Ovary (tissue), 3 donors: ENCODE data around the gene DYRK1B.
"Not testable (repeated sequence)": the region's sequence is repeated elsewhere in the genome, so short reads cannot be mapped to it uniquely, and the experiment has no call there.

ENCODE experiments used
- POLR2A ChIP-seq: fragments of 450-650 bp; IDR thresholded peaks from one replicate; pipeline ENCODE4 v1.6.1; 2017; ENCODE audit warnings: antibody characterized with exemption, mild to moderate bottlenecking, moderate library complexity
- TF ChIP-seq, protein P1 (sequence below), 3 donors: fragments of 450-650 bp in 2 of 3; fragments of 200-600 bp in 1 of 3; IDR thresholded peaks; one replicate each; pipeline versions ENCODE4 v1.5.1 to v1.8.0; 2016 to 2022; ENCODE audit warnings: antibody characterized with exemption in 3 of 3, mild to moderate bottlenecking in 1 of 3
- donor health status: DM: no; HTN: no; CAD: no.

DNA sequence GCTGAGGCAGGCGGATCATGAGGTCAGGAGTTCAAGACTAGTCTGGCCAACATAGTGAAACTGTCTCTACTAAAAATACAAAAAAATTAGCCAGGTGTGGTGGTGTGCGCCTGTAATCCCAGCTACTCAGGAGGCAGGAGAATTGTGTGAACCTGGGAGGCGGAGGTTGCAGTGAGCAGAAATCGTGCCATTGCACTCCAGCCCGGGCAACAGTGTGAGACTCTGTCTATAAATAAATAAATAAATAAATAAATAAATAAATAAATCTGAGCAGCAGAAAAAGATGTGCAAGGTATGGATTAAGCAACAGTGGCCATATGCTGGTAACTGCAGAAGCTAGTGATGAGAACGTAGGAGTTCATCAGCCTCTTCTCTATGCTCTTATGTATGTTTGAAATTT is 19.9 kb downstream of the DYRK1B start:
- TF ChIP-seq, protein P1, sequence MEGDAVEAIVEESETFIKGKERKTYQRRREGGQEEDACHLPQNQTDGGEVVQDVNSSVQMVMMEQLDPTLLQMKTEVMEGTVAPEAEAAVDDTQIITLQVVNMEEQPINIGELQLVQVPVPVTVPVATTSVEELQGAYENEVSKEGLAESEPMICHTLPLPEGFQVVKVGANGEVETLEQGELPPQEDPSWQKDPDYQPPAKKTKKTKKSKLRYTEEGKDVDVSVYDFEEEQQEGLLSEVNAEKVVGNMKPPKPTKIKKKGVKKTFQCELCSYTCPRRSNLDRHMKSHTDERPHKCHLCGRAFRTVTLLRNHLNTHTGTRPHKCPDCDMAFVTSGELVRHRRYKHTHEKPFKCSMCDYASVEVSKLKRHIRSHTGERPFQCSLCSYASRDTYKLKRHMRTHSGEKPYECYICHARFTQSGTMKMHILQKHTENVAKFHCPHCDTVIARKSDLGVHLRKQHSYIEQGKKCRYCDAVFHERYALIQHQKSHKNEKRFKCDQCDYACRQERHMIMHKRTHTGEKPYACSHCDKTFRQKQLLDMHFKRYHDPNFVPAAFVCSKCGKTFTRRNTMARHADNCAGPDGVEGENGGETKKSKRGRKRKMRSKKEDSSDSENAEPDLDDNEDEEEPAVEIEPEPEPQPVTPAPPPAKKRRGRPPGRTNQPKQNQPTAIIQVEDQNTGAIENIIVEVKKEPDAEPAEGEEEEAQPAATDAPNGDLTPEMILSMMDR (IDR thresholded peaks at IDR 0.05) = not testable (repeated sequence)
- TF ChIP-seq POLR2A = not testable (repeated sequence)
